GM18858 (cell line): ENCODE results near the gene TK2.
"Not testable (repeated sequence)": the region's sequence is repeated elsewhere in the genome, so short reads cannot be mapped to it uniquely, and the experiment has no call there.

Experiments used
- ATAC-seq: cut with Tn5 transposase; IDR thresholded peaks from one replicate; pipeline ENCODE4 v1.9.1; 2021; ENCODE audit not compliant: unreplicated experiment

Gene TK2

DNA sequence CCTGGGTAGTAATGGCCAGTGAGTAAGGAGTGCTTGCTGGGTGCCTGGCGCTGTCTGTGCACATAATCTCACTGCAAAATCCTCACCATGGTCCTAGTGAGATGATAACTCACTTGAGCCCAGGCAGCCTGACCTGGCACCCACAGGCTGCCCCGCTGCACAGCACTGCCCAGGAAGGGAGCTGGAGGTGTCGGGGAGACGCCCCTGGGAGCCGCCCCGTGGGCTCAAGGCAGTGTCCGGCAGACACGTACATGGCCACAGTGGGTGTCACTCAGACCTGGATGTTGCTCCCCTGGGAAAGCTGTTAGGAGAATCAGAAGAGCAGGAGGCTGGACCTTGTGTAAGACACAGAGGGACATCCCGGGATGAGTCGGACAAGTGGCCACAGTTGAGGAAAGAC is 78.7 kb downstream of the TK2 start:
- ATAC-seq, result no peak

DNA sequence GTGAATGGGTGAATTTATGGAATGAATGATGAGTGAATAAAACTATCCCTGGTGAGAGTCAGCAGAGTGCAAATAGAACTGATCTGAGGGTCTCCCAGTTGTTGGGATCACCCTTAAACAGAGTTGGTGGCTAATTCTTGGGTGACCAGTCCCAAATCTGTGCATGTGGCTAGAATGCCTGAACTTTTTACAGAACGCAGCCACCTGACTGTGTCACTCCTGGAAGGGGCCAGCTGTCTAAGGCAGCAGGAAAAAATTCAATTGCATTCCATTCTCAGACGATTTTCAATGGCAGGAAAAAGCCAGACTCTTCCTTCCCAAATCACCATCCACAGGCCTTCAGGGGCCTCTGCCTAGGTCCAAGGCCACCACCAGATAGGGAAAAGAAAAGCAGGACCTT is 79.4 kb downstream of the TK2 start:
- ATAC-seq, result no peak

DNA sequence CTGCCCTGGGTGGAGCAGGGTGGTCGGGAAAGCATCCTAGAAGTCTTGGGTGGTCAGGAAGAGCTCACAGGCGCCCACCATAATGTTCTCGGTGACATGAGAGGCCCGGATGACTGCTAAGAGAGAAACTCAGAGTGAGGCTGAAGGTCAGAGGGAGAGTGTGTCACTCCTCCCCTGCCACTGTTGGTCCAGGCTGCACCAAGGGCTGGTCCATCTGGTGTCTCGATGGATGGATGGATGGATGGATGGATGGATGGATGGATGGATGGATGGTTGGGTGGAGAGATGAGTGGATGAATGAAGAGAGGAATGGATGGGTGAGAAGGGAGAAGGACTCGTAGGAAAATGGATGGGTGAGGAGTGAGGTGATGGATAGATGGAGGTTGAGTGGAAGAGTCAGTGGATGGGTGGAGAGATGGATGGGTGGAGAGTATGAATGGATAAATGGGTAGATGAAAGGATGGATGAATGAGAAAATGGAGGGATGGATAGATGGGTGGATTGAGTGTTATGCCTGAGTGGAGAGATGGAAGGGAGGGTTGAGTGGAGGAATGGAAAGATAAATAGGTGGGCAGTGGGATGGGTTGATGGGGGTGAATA is 79.9 kb downstream of the TK2 start:
- no peak for ATAC-seq

DNA sequence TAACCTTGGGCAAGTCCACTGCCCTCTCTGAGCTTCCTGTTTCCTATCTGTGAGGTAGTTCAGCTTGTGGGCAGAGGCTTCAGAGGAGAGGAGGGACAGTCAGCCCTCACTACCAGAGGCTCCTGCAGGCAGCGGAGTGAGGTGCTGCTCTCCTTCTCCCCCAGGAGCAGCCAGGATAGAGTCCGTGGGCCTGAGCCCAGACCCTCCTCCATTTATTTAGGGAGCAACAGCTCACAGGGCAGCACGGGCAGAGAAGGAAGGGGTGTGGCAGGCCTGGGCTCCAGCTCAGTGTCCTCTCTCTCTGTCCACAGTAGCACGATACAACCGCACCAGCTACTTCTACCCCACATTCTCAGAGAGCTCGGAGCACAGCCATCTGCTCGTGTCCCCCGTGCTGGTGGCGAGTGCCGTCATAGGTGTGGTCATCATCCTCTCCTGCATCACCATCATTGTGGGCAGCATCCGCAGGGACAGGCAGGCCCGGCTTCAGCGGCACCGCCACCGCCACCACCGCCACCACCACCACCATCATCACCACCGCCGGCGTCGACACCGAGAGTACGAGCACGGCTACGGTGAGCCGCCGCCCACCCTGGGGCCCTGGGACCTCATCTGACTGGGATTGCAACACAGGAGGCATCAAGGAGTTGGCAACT is 80.5 kb downstream of the TK2 start:
- ATAC-seq, result no peak

DNA sequence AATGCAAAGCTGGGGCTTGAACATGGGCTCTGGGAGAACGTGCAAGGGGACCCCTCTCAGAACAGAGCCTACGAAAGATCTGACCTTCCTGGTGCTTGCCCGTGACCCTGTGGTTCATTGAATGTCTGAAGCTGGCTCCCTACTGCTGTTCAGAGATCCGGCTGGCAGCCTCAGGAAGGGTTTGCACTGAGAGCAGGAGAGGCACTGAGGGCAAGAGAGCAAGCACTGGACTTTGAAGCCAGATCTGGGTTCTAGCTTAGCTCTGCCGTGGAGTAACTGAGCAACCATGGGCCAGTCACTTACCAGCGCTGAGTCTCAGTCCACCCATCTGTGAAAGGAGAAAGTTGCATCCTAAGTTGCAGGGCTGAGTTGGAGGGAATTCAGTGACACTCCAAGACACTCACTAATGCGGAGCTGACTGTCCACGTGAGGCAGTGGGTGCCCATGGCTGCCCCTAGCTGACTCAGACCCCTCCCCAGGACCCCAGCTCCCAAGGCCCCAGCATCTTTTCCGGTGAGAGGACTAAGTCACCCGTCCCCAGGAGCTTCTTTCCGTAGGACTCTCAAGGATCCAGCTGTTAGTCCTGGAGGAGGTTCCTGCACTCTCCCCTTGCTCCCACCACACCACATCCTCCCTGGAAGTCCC is 81.5 kb downstream of the TK2 start:
- ATAC-seq, result no peak

DNA sequence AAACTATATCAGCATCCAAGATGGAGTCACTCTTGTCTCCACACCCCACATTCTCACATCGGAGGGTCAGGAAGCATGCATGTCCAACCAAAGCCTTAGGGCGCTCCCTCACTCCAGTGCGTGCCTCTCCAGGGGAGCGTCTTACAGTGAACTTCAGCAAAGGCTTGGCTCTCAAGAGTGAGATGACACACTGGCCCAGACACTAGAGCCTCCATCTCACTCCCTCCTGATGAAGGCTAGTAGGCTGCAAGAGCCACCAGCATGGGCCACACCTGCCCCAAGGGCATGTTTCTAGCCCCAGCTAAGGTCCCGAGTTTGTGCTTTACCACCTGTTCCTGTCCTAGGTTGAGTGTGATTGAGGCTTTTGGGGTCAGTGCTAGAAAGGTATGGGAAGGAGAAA is 82.3 kb downstream of the TK2 start:
- ATAC-seq, result no peak

DNA sequence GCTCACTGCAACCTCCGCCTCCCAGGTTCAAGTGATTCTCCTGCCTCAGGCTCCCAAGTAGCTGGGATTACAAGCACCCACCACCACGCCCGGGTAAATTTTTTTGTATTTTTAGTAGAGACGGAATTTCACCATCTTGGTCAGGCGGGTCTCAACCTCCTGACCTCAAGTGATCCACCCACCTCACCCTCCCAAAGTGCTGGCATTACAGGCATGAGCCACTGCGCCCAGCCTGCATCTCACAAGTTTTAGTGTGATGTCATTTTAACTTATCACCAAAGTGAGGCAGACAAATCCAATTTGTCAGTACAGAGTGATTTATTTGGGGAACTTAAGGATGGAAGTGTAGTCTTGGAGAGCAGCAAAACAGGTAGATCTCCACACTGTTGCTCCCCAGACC is 83.3 kb downstream of the TK2 start:
- not testable (repeated sequence) for ATAC-seq

DNA sequence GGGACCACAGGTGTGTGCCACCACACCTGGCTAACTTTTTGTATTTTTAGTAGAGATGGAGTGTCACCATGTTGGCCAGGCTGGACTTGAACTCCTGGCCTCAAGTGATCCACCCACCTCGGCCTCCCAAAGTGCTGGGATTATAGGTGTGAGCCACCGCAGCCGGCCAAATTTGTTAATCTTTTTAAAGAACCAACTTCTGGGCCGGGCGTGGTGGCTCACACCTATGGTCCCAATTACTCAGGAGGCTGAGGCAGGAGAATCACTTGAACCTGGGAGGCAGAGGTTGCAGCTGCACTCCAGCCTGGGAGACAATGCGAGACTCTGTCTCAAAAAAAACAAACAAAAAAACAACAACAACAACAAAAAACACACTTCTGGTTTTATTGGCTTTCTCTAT is 84.0 kb downstream of the TK2 start:
- not testable (repeated sequence) for ATAC-seq

DNA sequence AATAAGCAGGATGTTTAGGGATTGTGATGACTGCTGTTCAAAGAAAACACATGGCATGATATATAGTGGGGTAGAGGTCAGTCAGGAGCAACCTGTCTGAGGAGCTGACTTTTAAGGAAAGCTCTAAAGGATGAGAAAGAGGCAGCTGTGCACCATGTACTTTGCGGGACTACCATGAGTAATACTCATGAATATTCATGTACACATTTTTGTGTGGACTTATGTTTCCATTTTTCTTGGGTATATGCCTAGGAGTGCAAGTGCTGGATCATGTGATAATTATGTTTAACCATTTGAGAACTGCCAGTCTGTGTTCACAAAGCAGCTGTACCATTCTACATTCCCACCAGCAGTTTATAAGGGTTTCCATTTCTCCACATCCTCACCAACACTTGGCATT is 87.0 kb downstream of the TK2 start:
- no peak for ATAC-seq

DNA sequence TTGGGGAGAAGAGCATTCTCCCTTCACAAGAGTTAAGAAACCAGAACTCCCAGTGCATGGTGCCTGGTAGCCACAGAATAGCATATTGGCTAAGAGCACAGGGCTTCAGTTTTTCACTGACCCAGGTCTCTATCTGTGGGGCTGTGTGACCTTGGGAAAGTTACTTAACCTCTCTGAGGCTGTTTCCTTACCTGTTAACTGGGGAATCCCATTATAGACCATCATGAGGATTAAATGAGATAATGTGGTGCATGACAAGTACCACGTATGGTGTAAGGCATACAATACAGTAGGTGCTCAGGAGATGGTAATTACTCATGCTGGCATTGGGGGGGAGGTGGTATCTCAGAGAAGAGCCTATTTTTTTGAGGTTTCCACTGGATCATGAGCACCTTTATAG is 89.2 kb downstream of the TK2 start:
- no peak for ATAC-seq

DNA sequence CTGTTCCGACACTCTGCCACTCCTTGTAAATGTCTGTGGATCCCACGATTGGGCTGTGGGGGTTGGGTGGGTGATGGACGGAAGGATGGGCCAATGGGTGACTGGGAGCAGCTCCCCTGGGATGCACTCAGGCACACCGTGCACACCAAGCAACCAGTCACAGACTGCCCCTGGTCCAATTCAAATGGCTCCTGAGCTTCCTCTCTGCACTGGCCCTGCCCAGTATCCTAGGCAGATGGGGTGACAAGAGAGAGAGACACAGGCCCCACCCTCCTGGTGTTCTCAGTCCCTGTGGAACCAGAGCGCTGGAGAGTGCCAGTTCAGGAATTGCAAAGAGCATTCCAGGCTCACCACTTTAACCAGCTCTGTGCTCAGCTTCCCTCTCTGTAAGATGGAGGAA is 90.0 kb downstream of the TK2 start:
- ATAC-seq, result no peak

DNA sequence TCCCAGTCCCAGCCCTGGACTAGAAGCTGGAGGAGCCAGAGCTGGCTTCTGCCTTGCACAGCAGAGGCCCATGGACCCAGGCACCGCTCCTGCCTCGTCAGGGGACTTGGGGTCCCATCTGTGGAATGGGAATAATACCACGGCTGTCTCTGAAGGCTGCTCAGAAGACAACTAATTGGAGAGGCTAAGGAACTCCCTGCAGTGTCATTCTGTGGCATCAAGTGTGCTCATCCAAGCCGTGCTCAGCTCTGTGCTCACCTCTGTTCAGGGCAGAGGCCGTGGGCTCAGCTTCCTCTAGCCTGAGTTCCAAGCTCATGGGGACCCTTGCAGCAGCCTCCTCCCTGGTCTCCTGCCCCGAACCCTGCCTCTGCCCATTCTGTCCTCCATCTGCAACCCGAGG is 91.1 kb downstream of the TK2 start:
- no peak for ATAC-seq

DNA sequence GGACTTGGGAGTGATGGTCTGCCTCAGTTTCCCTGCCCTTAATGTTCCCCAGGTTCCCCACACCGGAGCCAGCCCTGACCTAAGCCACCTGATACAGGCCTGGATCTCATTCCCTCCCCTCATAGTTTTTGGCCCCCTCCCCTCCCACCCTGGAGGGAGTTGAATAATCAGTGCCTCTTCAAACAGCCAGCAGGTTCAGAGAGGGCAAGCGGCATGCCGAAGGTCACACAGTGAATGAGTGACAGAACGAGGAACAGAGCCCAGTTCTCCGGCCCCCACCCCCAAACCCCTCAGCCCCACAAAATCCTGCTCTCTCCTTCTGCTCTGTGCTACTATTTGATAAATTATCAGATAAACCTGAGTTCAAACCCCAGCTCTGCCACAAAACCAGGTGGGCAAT is 91.6 kb downstream of the TK2 start:
- ATAC-seq, result no peak
